HK-2 (cell line): ENCODE results near the gene CDH7.

ENCODE experiments used
- DNase-seq: peaks from one replicate; pipeline ENCODE4 v3.0.0-alpha.2; 2018; ENCODE audit not compliant: unreplicated experiment

Gene CDH7, protein sequence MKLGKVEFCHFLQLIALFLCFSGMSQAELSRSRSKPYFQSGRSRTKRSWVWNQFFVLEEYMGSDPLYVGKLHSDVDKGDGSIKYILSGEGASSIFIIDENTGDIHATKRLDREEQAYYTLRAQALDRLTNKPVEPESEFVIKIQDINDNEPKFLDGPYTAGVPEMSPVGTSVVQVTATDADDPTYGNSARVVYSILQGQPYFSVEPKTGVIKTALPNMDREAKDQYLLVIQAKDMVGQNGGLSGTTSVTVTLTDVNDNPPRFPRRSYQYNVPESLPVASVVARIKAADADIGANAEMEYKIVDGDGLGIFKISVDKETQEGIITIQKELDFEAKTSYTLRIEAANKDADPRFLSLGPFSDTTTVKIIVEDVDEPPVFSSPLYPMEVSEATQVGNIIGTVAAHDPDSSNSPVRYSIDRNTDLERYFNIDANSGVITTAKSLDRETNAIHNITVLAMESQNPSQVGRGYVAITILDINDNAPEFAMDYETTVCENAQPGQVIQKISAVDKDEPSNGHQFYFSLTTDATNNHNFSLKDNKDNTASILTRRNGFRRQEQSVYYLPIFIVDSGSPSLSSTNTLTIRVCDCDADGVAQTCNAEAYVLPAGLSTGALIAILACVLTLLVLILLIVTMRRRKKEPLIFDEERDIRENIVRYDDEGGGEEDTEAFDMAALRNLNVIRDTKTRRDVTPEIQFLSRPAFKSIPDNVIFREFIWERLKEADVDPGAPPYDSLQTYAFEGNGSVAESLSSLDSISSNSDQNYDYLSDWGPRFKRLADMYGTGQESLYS

DNA sequence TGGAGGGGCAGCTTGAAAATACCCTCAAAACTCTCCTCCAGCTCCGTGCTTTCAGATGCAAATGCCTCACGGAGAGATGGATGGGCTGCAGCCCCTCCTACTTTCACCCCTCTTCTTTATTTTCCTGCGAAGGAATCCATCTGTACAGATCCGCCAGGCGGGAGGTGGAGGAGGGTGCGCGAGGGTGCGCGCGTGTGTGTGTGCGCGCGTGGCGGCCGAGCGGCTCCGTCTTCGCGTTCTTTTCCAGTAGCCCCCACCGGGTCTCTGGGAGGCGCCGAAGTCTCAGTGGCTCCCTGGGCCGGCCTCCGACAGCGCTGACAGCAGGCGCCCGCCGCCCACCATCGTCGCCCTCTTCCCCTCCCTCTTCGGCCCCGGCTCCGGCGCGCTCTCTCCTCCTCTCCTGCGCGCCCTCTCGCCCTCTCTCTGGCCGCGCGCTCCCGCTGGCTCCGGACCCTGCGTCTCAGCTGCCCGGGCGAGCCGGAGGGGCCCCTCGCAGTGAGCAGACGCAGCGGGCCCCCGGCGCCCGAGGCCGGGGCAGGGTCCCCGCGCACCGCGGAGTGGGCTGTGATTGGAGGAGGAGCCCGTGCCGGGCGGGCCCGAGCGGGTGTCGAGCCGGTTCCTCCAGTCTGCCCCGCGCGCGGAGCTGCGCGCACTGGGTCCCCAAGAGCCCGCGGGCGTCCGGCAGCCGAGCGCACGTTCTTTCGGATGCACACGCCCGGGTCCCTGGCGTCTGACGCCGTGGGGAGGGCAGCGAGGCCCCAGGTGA is at the start of gene CDH7:
TSS of gene CDH7 (plus strand) at position 624 of the 766 bp plus-strand sequence. CDS start 11,831 bp downstream, outside the sequence.
- peak; percentile 14 for DNase-seq

DNA sequence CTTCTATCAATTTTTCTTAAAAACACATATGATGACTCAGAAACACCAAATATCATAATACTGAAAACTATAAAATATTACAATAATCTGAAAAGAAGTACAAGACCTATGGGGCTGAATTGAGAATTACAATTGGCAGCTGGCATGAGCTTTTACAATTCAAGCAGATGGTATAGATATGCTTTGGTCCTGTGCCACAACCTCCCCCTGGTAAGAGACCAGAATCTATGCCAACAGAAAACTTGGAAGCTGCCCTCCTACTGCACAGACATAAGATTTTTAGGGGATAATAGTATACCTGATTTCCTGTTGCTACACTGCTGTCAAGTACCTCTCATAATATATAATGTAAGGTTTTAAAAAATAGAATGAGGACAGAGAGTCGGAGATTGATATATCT is 46.8 kb upstream of the CDH7 start:
- DNase-seq, result no peak

GRCh38 chr18:65706646-65707045 is 44.2 kb upstream of the CDH7 start:
- no peak for DNase-seq

DNA sequence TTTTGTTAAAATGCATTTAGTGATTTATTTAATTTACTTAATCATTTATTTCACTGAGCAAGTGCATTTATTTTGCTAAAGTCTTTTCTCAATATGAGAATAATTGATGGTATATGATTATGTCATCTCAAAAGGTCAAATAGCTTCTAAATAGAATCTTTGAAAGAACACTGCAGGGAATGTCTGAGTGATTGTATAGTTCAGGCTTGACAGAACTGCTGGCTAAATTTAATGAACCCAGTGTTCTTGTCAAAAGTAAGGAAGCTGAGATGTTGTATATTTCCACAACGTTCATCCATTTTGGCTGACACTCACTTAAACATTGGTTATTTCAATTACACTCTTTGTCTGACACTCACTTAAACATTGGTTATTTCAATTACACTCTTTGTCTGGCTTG is 39.3 kb upstream of the CDH7 start:
- no peak for DNase-seq

- DNase-seq, result no peak
These were observed 29.2 kb upstream of the CDH7 start for GRCh38 chr18:65721619-65722018.

DNA sequence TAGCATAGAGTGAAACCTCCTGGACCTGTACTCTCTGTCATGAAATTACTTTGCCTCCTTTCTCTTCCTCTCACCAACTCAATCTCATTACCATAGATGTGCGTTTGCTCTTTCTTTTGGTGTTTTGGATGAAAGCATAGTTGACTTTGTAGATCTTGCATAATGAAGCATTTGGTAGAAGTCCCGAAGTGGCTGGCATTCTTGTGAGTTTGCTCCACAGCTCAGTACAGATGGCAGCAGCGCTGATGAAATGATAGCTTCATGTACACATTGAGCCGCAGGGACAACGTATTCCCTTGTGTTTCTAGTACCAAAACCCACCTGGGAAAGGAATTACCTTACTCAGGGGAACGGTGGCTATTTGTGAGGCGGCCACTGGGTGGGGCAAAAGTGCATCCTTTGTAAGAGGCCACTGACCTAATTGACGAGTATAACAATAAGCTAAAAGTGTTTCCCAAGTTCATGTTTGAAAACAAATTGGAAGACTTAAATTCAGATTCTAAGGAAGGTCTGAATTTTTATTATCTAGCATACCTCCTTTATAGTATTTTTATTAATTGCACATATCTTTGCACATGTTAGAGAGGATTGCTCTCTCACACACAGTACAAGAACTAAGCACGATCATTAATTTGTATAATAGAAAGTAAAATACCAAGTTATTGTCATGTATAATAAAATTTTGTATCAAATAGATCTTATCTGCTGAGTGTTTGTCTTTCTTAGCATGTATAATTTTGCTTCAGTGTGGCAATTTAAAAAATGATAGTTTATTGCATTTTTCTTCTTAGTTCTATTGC is 25.4 kb upstream of the CDH7 start:
- peak; percentile 11 for DNase-seq

GRCh38 chr18:65735155-65735554 is 15.7 kb upstream of the CDH7 start:
- DNase-seq, result no peak

DNA sequence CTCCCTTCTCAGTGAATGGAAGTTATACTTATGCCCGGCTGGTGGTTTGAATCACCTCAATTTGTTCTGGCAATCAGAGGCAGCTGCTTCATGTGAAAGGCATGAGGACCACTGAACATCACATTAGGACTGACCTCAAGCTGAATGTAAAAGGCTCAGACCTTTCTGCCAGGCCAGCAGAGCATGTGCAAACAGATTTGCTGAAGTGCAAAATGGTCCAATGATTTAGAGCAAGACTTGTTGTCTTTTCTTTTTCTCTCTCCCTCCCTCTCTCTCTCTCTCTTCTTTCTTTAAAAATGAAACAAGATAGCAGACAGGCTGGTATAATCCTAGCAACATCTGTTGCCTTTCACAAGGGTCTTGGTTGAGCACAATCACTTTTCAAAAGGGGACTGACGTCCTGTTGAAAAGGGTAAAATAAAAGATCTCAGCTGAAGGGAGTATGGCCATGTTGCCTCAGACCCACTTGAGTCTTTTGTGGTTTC is 13.3 kb upstream of the CDH7 start:
- DNase-seq, result no peak

DNA sequence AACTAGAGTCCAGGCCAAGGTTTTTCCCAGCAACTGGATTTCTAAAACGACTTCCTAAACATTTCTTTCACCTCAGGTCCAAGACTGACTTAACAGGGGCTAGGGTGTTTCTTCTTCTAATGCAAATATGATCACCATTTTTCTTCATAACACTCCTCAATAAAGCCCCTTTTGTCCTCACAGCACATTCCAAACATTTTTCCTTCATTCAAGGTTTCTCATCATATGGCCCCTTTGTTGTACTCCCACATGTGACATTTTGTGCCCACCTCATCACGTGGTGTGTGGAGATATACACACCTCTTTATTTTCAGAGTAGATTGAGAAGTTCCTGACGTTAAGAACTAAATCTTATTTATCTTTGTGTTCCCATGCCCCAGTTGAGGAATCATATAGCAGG is 3.9 kb upstream of the CDH7 start:
- DNase-seq, result no peak

DNA sequence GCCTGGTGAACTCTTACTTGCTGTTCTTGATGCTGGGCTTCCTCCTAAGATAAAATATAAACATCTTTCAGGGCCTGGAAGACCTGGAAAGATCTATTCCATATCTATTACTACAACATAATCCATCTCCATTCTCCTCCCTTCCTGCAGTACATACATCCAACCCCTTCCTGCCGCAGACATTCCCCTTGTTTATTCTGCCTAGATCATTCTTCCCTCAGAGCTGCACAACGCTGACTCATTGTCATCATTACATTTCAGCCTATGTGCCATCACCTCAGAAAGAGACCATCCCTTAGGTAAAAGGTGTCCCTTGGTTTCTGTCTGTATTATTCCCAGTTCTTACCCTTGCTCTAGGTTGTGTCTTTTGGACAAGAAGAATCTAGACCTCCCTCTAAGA is 2.5 kb upstream of the CDH7 start:
- DNase-seq, result no peak

DNA sequence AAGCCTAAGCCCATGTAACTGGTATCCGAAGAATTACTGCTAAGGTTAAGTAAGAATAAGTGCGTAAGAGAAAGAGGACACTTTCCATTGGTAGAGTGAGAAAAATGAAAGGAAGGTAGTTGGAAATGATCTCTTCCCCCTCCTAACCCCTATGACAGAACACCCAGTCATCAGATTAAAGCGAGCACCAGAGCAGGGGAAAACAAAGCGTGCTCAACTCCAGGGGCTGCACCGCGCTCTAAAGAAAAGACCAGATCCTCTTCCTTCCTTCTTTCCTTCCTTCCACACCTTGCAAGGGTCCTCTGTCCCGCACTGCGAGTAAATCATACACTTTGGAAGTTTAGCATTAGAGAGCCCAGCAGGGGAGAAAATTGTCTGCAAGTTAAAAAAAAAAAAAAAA is 971 bp upstream of the CDH7 start:
- no peak for DNase-seq

DNA sequence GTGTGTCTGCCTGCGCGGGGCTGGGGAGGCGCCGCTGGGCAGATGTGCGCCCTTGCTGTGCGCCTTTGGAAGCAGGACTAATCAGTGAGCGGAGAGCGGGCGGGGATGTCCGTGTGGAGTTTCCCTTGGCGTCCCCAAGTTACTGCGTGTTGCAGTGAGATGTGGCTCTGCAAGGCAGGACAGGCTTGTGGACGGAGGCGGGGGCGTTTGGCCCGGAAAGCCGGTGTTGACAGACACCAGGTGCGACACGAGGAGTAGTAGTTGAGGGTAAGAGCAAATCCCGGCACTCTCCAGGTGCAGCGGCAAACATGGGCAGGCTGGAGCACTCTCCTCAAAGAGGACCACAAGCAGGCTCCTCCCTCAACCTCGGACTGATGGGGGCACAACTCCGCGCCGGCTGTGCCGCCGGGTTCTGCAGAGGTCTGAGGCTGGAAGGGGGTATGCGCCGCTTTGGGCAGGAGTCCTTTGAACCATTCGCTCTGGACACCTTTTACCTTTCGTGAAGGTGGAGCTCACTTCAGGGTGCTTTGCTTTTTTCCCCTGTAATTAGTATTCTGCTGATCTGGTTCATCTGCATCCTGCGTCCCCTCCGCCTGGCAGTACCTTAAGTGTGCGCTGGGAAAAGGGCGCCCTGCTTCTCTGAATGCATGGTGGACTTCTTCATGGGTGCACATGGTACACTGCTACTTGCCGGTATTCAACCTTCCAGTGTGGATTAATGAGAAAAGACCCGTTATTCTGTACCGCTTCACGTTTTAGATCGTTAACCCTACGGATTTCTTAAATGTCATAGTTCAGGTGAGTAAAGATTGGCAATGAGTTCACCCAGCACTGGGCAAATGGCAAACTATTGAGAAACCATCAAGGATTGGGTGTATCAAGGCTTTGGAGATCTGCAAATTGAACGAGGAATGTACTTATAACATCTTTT is 608 bp downstream of the CDH7 start:
- no peak for DNase-seq

GRCh38 chr18:65752625-65753325 is 2.0 kb downstream of the CDH7 start:
- DNase-seq, result no peak

DNA sequence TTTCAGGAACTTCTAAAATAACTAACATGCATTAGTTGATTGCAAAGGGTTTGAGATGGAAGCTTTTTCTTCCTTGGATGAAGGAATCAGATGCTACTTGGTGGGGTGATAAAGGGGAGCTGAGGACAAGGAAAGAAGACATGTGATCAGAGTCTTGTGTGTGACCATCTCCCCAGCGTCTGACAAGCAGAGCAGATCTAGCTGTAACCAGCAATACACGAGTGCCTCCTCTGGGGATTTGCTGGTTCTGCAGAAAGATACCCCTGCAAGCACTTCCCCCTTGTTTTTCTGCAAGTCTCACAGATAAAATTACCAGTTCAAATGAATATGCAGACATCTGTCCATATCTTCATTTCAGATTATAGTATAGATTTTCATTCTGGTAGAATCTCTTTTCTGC is 2.7 kb downstream of the CDH7 start:
- DNase-seq, result peak; percentile 8

DNA sequence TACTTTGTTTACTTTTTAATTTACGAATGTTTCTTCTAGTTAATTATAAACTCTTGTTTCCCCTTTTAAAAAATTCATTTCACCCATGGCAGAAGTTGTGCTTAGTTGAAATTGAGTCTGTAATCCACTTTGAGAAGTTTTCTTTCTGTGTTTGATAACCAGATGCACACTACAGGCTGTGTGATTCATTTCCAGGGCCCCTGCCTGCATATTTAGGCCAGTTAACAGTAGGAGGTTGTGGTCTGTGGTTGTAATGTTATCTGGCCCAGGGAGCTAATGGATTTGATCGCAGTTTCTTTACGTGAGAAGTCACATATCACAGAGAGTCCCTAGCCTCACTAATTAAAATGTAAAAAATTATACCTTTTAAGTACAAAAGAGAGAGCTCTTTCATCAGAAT is 3.3 kb downstream of the CDH7 start:
- DNase-seq, result peak; percentile 34

DNA sequence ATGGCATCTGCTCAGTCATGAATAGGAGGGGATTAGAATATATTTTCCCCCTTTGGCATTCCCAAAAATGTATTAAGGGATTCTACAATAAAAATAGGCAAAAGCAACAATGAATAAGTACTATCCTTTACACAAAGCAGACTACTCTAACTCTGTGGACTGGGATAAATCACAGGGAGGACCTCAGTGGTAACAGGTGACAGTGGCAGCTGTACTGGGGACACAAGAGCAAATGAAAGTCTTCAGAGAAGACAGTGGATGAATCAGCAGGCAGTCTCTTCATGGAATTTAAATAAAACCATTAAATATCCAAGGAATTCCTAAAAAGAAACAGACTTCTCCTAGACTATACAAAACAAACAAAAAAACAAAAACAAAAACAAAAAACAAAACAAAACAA is 4.8 kb downstream of the CDH7 start:
- DNase-seq, result no peak

- DNase-seq, result no peak
These were observed 9.6 kb downstream of the CDH7 start for GRCh38 chr18:65760457-65760856.

DNA sequence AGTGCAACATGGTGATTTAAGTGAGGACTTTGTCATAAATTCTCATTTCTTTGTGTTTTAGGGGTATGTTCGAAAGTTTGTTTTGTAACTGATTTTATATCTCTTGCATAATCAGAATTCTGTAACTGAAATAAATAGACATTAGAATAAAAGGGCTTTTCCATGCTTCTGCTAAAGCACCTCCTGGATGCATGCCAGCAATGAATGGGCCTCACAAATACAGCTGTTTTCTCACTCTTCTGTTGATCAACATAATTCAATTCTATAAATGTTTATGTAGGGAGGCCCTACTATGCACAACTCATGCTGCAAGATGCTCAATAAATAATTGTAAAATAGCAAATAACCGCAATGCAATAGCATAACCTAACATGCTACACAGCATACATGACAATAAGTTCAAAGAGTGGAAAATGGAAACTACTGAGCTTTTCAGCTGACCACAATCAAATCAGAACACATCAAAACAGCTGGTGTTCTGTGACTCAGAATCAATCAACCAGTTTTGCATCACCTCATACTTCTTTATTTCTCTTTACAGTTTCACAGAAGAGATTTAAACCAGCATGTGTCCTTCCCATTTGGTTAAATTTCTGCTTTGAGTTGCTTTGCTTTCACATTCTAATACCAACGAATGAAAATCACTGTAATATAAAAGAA is 11.0 kb downstream of the CDH7 start:
- no peak for DNase-seq

GRCh38 chr18:65762556-65762955 is 11.7 kb downstream of the CDH7 start:
- no peak for DNase-seq
